ENCODE measurements around the gene RGS18.

- TF ChIP-seq TCF4 (CRISPR knock-in tag; IDR thresholded peaks at IDR 0.05; ENCODE audit: borderline replicate concordance) (no peak), GLIS3 (CRISPR knock-in tag; IDR thresholded peaks at IDR 0.05) (no peak)
Observed at GRCh38 chr1:192160196-192160595, 1.9 kb downstream of the RGS18 start.

Measured in SK-N-SH treated with all-trans-retinoic acid at 6 μM for 48 hours (cell line).